ENCODE results near the gene THBS2.

- TF ChIP-seq CTCF (conservative IDR thresholded peaks at IDR 0.05): no peak
- no peak for TF ChIP-seq EZH2 (IDR thresholded peaks at IDR 0.05; ENCODE audit: low read depth)
These were observed 14.5 kb downstream of the THBS2 start for GRCh38 chr6:169239181-169239580.
